Ovary (tissue), 3 donors: ENCODE measurements around the gene B3GALT5.

Source experiments
- POLR2A ChIP-seq: fragments of 450-650 bp; IDR thresholded peaks from one replicate; pipeline ENCODE4 v1.6.1; 2017; ENCODE audit warnings: antibody characterized with exemption, mild to moderate bottlenecking, moderate library complexity
- TF ChIP-seq, protein P1 (sequence below), 3 donors: fragments of 450-650 bp in 2 of 3; fragments of 200-600 bp in 1 of 3; IDR thresholded peaks; one replicate each; pipeline versions ENCODE4 v1.5.1 to v1.8.0; 2016 to 2022; ENCODE audit warnings: antibody characterized with exemption in 3 of 3, mild to moderate bottlenecking in 1 of 3
- donor health status: DM: no; HTN: no; CAD: no.

DNA sequence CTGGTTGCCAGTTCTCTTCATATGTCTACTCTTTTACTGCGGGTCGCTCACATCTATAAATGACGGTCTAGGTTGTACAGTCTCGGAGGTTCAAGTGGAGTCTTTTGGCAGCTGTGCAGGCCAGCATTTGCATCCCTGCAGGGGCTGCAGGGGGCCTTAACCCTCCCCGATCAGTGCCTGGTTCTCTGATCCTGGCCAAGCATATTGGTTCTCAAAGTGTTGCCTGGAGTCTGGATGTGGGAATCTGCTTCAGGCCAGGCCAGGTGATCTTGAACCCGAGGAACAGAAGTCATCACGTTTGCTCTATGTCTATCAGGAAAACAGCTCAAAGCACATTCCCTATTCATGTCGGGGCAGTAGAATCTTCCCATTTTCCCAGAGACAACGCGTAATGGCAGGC lies 21.8 kb downstream of the B3GALT5 start:
- TF ChIP-seq, protein P1, sequence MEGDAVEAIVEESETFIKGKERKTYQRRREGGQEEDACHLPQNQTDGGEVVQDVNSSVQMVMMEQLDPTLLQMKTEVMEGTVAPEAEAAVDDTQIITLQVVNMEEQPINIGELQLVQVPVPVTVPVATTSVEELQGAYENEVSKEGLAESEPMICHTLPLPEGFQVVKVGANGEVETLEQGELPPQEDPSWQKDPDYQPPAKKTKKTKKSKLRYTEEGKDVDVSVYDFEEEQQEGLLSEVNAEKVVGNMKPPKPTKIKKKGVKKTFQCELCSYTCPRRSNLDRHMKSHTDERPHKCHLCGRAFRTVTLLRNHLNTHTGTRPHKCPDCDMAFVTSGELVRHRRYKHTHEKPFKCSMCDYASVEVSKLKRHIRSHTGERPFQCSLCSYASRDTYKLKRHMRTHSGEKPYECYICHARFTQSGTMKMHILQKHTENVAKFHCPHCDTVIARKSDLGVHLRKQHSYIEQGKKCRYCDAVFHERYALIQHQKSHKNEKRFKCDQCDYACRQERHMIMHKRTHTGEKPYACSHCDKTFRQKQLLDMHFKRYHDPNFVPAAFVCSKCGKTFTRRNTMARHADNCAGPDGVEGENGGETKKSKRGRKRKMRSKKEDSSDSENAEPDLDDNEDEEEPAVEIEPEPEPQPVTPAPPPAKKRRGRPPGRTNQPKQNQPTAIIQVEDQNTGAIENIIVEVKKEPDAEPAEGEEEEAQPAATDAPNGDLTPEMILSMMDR (IDR thresholded peaks at IDR 0.05) = no peak
- no peak for TF ChIP-seq POLR2A
